Esophagus muscularis mucosa (tissue), 4 donors: ENCODE data around the gene RAB6D.

ENCODE experiments used
- CTCF ChIP-seq, 3 experiments: fragments of 200-600 bp in 2 of 3; fragments of 450-650 bp in 1 of 3; sonication (generic) in 2 of 3; IDR thresholded peaks; one replicate each; pipeline ENCODE4 v1.5.1; 2017 to 2019; ENCODE audit warnings: antibody characterized with exemption in 3 of 3, mild to moderate bottlenecking in 2 of 3, moderate library complexity in 1 of 3
- EP300 ChIP-seq: sonication (generic); formaldehyde crosslinking; IDR thresholded peaks from one replicate; pipeline ENCODE4 v1.6.1; 2017; ENCODE audit warnings: antibody characterized with exemption
- POLR2A ChIP-seq: fragments of 450-650 bp; IDR thresholded peaks from one replicate; pipeline ENCODE4 v1.6.1; 2017; ENCODE audit warnings: antibody characterized with exemption, moderate library complexity, mild to moderate bottlenecking, low read depth
- POLR2AphosphoS5 ChIP-seq, 2 donors: sonication (generic); formaldehyde crosslinking; IDR thresholded peaks; one replicate each; pipeline ENCODE4 v1.6.1; 2017; ENCODE audit warnings: antibody characterized with exemption in 2 of 2

- TF ChIP-seq CTCF (IDR thresholded peaks at IDR 0.05) (no peak), POLR2AphosphoS5 (IDR thresholded peaks at IDR 0.05) (no peak), EP300 (no peak), POLR2A (no peak)
Observed at GRCh38 chr2:131394147-131394931, 30.4 kb upstream of the RAB6D start.
